ENCODE data around the gene CCDC28B. TPM values are rescaled to one million over a fixed set of nuclear protein-coding genes. Genes with fewer than 3 reads are reported as not detected.
A peak's percentile ranks its signal among the peaks of the same experiment; 100 is the strongest.

The CCDC28B gene
- total RNA-seq, 2 experiments from 2014 or later: 28.3 to 53.4 TPM

DNA sequence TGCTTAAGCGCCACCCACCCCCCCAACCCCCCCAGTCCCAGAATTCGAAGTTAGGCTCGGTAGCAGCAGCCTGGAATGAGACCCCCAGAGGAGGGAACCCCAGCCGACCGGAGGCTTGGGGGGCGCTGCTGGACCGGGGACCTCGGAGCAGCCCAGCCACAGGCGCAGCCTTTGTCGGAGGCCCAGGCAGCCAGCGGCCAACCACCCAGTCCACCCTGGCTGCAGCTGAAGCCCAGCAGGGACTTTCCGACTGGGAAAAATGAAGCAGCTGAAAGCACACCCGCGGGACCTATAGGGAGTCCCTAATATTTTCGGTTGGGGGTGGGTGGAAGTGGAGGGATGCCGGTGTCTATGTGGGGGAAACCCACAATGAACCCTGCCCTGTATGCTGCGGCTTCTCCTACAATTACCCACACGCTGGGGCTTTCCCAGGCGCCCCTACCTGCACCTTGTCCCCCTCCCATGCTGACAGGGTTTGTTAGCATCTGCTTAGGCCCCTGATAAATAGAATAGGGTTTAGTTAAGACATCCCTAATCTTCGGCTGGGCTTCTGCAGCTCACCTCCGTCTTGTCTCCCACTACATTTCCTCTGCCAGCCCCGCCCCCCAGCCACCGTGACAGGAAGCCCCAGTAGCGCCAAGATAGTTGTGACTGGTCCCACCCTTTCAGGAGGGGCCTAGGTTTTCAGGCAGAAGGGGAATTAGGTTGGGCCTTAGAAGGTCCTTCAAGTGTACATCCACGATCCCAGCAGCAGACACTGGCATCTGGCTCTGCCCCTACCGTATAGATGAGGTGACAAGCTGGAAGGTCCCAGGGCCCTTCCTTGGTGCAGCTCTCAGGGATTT lies 838 bp downstream of the CCDC28B start:
- ChIA-PET POLR2A (interaction anchor here (0.6 to 1.8 kb wide), 9 partner anchors 9 to 617 kb away, joined by 3 to 7 read pairs (median 3); partner anchors contain the start of genes KPNA6, RBBP4 and TMEM39B), CTCF (ENCODE audit: unreplicated experiment) (interaction anchor here (0.6 kb wide), 1 partner anchor 136 kb away, joined by 3 read pairs; no protein-coding TSS in a partner anchor)
- peak overlapping the region; percentile 80 for H3K4me2 ChIP-seq (ENCODE audit: low read length)
- peak overlapping the region; percentile 90; the same call in 1 of the 2 replicates for H2AFZ ChIP-seq (ENCODE audit: low read length)
- no peaks in the 10 kb centered on the region for H3K79me2 ChIP-seq (ENCODE audit: insufficient read depth, low read depth, low read length)
- H3K4me3 ChIP-seq (ENCODE audit: low read depth, low read length, poor library complexity, severe bottlenecking): peak overlapping the region; percentile 73
- no TSS peak for BruUV-seq (replicated peaks)
- H3K4me1 ChIP-seq (ENCODE audit: insufficient read depth, low read length, poor library complexity, severe bottlenecking): peaks cover 46% of the 10 kb centered on the region
- no peaks in the 10 kb centered on the region for H4K20me1 ChIP-seq (ENCODE audit: insufficient read depth, low read length)
- intact Hi-C loops (cut with micrococcal nuclease; ENCODE audit: unreplicated experiment): loop anchor here (1.0 kb wide), 1 partner anchor 213 kb away; no protein-coding TSS in a partner anchor
- peak; percentile 80 for DNase-seq (ENCODE audit: low spot score)
- peaks cover 31% of the 10 kb centered on the region for H3K36me3 ChIP-seq (ENCODE audit: insufficient read depth, low read length)
- H3K9me2 ChIP-seq (ENCODE audit: insufficient read depth, low read length): no peaks in the 10 kb centered on the region
- TF ChIP-seq, protein P1, sequence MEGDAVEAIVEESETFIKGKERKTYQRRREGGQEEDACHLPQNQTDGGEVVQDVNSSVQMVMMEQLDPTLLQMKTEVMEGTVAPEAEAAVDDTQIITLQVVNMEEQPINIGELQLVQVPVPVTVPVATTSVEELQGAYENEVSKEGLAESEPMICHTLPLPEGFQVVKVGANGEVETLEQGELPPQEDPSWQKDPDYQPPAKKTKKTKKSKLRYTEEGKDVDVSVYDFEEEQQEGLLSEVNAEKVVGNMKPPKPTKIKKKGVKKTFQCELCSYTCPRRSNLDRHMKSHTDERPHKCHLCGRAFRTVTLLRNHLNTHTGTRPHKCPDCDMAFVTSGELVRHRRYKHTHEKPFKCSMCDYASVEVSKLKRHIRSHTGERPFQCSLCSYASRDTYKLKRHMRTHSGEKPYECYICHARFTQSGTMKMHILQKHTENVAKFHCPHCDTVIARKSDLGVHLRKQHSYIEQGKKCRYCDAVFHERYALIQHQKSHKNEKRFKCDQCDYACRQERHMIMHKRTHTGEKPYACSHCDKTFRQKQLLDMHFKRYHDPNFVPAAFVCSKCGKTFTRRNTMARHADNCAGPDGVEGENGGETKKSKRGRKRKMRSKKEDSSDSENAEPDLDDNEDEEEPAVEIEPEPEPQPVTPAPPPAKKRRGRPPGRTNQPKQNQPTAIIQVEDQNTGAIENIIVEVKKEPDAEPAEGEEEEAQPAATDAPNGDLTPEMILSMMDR (conservative IDR thresholded peaks at IDR 0.05; ENCODE audit: low read length): peak; percentile 49
- no peak for TF ChIP-seq EZH2phosphoT487 (IDR thresholded peaks at IDR 0.05; ENCODE audit: borderline replicate concordance, low read depth, low read length)
- H3K9me3 ChIP-seq (ENCODE audit: low read length): no peaks in the 10 kb centered on the region
- H3K27ac ChIP-seq (ENCODE audit: low read depth, low read length, poor library complexity, severe bottlenecking): peak overlapping the region; percentile 56

DNA sequence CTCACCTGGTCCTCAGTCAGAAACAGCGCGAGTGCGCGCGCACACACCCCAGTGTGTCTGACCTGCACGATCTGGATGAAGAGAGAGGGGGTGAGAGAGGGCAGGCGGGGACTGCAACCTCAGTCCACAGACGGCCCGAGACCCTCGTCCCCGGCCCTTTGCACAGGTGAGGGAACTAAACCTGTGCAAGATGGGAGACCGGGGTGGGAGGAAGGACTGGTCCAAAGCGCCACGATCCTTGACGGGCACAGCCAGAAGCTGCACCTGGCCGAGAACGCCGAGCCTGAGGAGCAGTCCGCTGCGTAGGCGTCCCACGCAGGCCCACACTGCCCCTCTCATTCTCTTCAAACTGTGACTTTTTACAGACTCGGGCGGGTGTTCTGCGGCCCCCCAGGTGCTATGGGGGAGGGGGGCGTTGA lies 4.6 kb downstream of the CCDC28B start:
- Histone ChIP-seq H4K20me1 (ENCODE audit: insufficient read depth, low read length) (no peaks in the 10 kb centered on the region), H2AFZ (ENCODE audit: low read length) (peak overlapping the region; percentile 53; the same call in 1 of the 2 replicates), H3K4me2 (ENCODE audit: low read length) (peak overlapping the region; percentile 96), H3K4me3 (ENCODE audit: low read depth, low read length, poor library complexity, severe bottlenecking) (peak overlapping the region; percentile 94), H3K79me2 (ENCODE audit: insufficient read depth, low read depth, low read length) (no peaks in the 10 kb centered on the region), H3K4me1 (ENCODE audit: insufficient read depth, low read length, poor library complexity, severe bottlenecking) (peaks cover 47% of the 10 kb centered on the region), H3K27ac (ENCODE audit: low read depth, low read length, poor library complexity, severe bottlenecking) (no peak overlapping the region), H3K9me2 (ENCODE audit: insufficient read depth, low read length) (no peaks in the 10 kb centered on the region), H3K9me3 (ENCODE audit: low read length) (no peaks in the 10 kb centered on the region), H3K36me3 (ENCODE audit: insufficient read depth, low read length) (peaks cover 16% of the 10 kb centered on the region)
- CTCF ChIA-PET (ENCODE audit: unreplicated experiment): interaction anchor here (1.7 kb wide), 1 partner anchor 11 kb away, joined by 8 read pairs; no protein-coding TSS in a partner anchor
- BruUV-seq (replicated peaks): no TSS peak
- POLR2A ChIA-PET: interaction anchor here (1.4 kb wide), 1 partner anchor 12 kb away, joined by 5 read pairs; no protein-coding TSS in a partner anchor
- no peak for DNase-seq (ENCODE audit: low spot score)
- TF ChIP-seq EZH2phosphoT487 (IDR thresholded peaks at IDR 0.05; ENCODE audit: borderline replicate concordance, low read depth, low read length): no peak
- TF ChIP-seq, protein P1 (conservative IDR thresholded peaks at IDR 0.05; ENCODE audit: low read length): no peak
- intact Hi-C loops (cut with micrococcal nuclease; ENCODE audit: unreplicated experiment): no loop called here
